Neural progenitor cell (in vitro differentiated cells): ENCODE data around the gene PIWIL4.

ENCODE experiments used
- CTCF ChIP-seq: fragments of 200-600 bp; sonication (generic); IDR thresholded peaks from 2 replicates; pipeline ENCODE4 v1.5.1; 2017; ENCODE audit warnings: antibody characterized with exemption, mild to moderate bottlenecking
- EZH2 ChIP-seq: fragments of 200-600 bp; sonication (generic); IDR thresholded peaks from 2 replicates; pipeline ENCODE4 v1.6.1; 2017; ENCODE audit warnings: antibody characterized with exemption, mild to moderate bottlenecking, moderate library complexity
- EZH2phosphoT487 ChIP-seq: fragments of 200-600 bp; sonication (generic); IDR thresholded peaks from 2 replicates; pipeline ENCODE4 v1.6.1; 2017; ENCODE audit warnings: antibody characterized with exemption

GRCh38 chr11:94526645-94527438, 40.3 kb upstream of the PIWIL4 start:
- TF ChIP-seq CTCF, result no peak
- no peak for TF ChIP-seq EZH2phosphoT487
- TF ChIP-seq EZH2, result no peak
